A549 (cell line): Measurements from ENCODE around the gene THEM5. TPM values are rescaled to one million over a fixed set of nuclear protein-coding genes. Genes with fewer than 3 reads are reported as not detected.

ENCODE experiments used
- ATAC-seq, 2 experiments: fragments of 200-7000 bp in 1 of 2; fragments of >200 bp in 1 of 2; cut with Nextera tagmentation in 1 of 2; cut with Tn5 transposase in 1 of 2; 3 replicates each; pipeline versions ENCODE4 v1.8.0 to v1.9.1; 2018 to 2020; ENCODE audit warnings: mild to moderate bottlenecking in 1 of 2, moderate library complexity in 1 of 2
- CTCF ChIA-PET: fragments of 300-600 bp; sonication (Branson Sonifier 250); formaldehyde crosslinking; extraction: SDS; loops from one replicate; lab custom pipeline; 2021; ENCODE audit warnings: antibody characterized with exemption, inconsistent platforms; lab: Yijun Ruan, JAX
- POLR2A ChIA-PET: fragments of 350-600 bp; formaldehyde crosslinking; extraction: SDS; loops from one replicate; lab custom pipeline; 2021; ENCODE audit warnings: antibody characterized with exemption, inconsistent platforms; lab: Yijun Ruan, JAX
- DNase-seq, 2 experiments: peaks; one replicate each; pipeline versions ENCODE4 v3.0.0 to v3.0.0-alpha.2; 2011 to 2016; ENCODE audit warnings: low read depth in 1 of 2, low spot score in 1 of 2
- FAIRE-seq: peaks from 2 replicates; lab custom pipeline; 2011; peaks lifted over from hg19 to GRCh38; lab: Jason Lieb, UNC
- H3K27ac ChIP-seq, 2 experiments: fragments of >200 bp; sonication (Bioruptor Twin); formaldehyde crosslinking; 3 replicates each; pipeline ENCODE4 v1.5.1; 2016 to 2017
- H3K4me1 ChIP-seq: fragments of >200 bp; sonication (Bioruptor Twin); formaldehyde crosslinking; 3 replicates; pipeline ENCODE4 v1.6.1; 2016
- H3K4me2 ChIP-seq: fragments of >200 bp; sonication (Bioruptor Twin); formaldehyde crosslinking; 3 replicates; pipeline ENCODE4 v1.6.1; 2016
- H3K4me3 ChIP-seq: fragments of >200 bp; sonication (Bioruptor Twin); formaldehyde crosslinking; 3 replicates; pipeline ENCODE4 v1.5.1; 2016
- H3K9me3 ChIP-seq: fragments of >200 bp; sonication (Bioruptor Twin); formaldehyde crosslinking; 3 replicates; pipeline ENCODE4 v1.6.1; 2016
- BHLHE40 ChIP-seq: IDR thresholded peaks from 2 replicates; pipeline ENCODE4 v1.6.1; 2012; ENCODE audit warnings: low read depth, low read length, inconsistent platforms
- CHD2 ChIP-seq: fragments of 150-350 bp; IDR thresholded peaks from 2 replicates; pipeline ENCODE4 v1.6.1; 2014; ENCODE audit warnings: low read length; ENCODE audit not compliant: partially characterized antibody
- CHD4 ChIP-seq: fragments of 200-600 bp; sonication (generic); IDR thresholded peaks from 2 replicates; pipeline ENCODE4 v1.6.1; 2016; ENCODE audit warnings: antibody characterized with exemption, mild to moderate bottlenecking, borderline replicate concordance
- EHF ChIP-seq: fragments of 250-450 bp; sonication (Bioruptor Pico); IDR thresholded peaks from 2 replicates; pipeline ENCODE4 v1.5.0; 2020; ENCODE audit warnings: mild to moderate bottlenecking
- EHMT2 ChIP-seq: fragments of 200-600 bp; sonication (generic); IDR thresholded peaks from 2 replicates; pipeline ENCODE4 v1.6.1; 2016; ENCODE audit warnings: antibody characterized with exemption, low read depth, mild to moderate bottlenecking, moderate library complexity
- FOSB ChIP-seq: fragments of 250-450 bp; sonication (Bioruptor Pico); IDR thresholded peaks from 2 replicates; pipeline ENCODE4 v1.5.0; 2020; ENCODE audit warnings: mild to moderate bottlenecking, moderate library complexity
- HOXA7 ChIP-seq: fragments of 250-450 bp; sonication (Bioruptor Pico); IDR thresholded peaks from 2 replicates; pipeline ENCODE4 v1.5.0; 2020; ENCODE audit warnings: mild to moderate bottlenecking, moderate library complexity
- HOXB13 ChIP-seq: fragments of 250-450 bp; sonication (Bioruptor Pico); IDR thresholded peaks from 2 replicates; pipeline ENCODE4 v1.5.0; 2020; ENCODE audit warnings: low read depth, mild to moderate bottlenecking, moderate library complexity
- HOXB5 ChIP-seq: fragments of 250-450 bp; sonication (Bioruptor Pico); IDR thresholded peaks from 2 replicates; pipeline ENCODE4 v1.5.0; 2020; ENCODE audit warnings: mild to moderate bottlenecking, moderate library complexity
- JUNB ChIP-seq: fragments of >200 bp; sonication (Bioruptor Twin); formaldehyde crosslinking; IDR thresholded peaks from 2 replicates; pipeline ENCODE4 v1.6.1; 2016
- KDM1A ChIP-seq: fragments of 200-600 bp; sonication (generic); IDR thresholded peaks from 2 replicates; pipeline ENCODE4 v1.6.1; 2016; ENCODE audit warnings: low read depth, mild to moderate bottlenecking
- KDM5A ChIP-seq: fragments of 200-600 bp; sonication (generic); IDR thresholded peaks from 2 replicates; pipeline ENCODE4 v1.6.1; 2016; ENCODE audit warnings: antibody characterized with exemption, mild to moderate bottlenecking
- MAFK ChIP-seq: fragments of 450-650 bp; IDR thresholded peaks from 2 replicates; pipeline ENCODE4 v1.6.1; 2014; ENCODE audit not compliant: partially characterized antibody
- MAZ ChIP-seq: fragments of 150-350 bp; IDR thresholded peaks from 2 replicates; pipeline ENCODE4 v1.6.1; 2014; ENCODE audit warnings: antibody characterized with exemption, low read depth, low read length, borderline replicate concordance
- MYC ChIP-seq: IDR thresholded peaks from 2 replicates; pipeline ENCODE4 v1.6.1; 2012; ENCODE audit warnings: mild to moderate bottlenecking, inconsistent platforms, low read length, improper control_type of control experiment, borderline replicate concordance
- NFE2L2 ChIP-seq: fragments of 150-350 bp; conservative IDR thresholded peaks from 2 replicates; pipeline ENCODE4 v1.6.1; 2014; ENCODE audit warnings: low read length
- NPAS2 ChIP-seq: fragments of 250-450 bp; sonication (Bioruptor Pico); IDR thresholded peaks from 2 replicates; pipeline ENCODE4 v1.8.0; 2022; ENCODE audit warnings: mild to moderate bottlenecking, moderate library complexity, borderline replicate concordance
- NR3C1 ChIP-seq: fragments of >200 bp; sonication (Bioruptor Twin); formaldehyde crosslinking; IDR thresholded peaks from 3 replicates; pipeline ENCODE4 v1.6.1; 2017
- PHF8 ChIP-seq: fragments of 200-600 bp; sonication (generic); IDR thresholded peaks from 2 replicates; pipeline ENCODE4 v1.6.1; 2016; ENCODE audit warnings: low read depth, mild to moderate bottlenecking, antibody characterized with exemption, moderate library complexity, borderline replicate concordance
- POLR2AphosphoS2 ChIP-seq: conservative IDR thresholded peaks from 2 replicates; pipeline ENCODE4 v1.6.1; 2012; ENCODE audit warnings: low read length, improper control_type of control experiment, inconsistent platforms
- RARB ChIP-seq: fragments of 250-450 bp; sonication (Bioruptor Pico); IDR thresholded peaks from 2 replicates; pipeline ENCODE4 v1.8.0; 2021; ENCODE audit warnings: mild to moderate bottlenecking, moderate library complexity
- RNF2 ChIP-seq: fragments of 200-600 bp; sonication (generic); IDR thresholded peaks from 2 replicates; pipeline ENCODE4 v1.6.1; 2016; ENCODE audit warnings: low read depth, mild to moderate bottlenecking, antibody characterized with exemption, moderate library complexity, borderline replicate concordance
- TFCP2L1 ChIP-seq: fragments of 250-450 bp; sonication (Bioruptor Pico); IDR thresholded peaks from 2 replicates; pipeline ENCODE4 v1.5.0; 2021; ENCODE audit warnings: mild to moderate bottlenecking
- TP53 ChIP-seq: fragments of 250-450 bp; sonication (Bioruptor Pico); IDR thresholded peaks from 2 replicates; pipeline ENCODE4 v1.5.0; 2021; ENCODE audit warnings: mild to moderate bottlenecking, moderate library complexity
- ZSCAN20 ChIP-seq: fragments of 250-450 bp; sonication (Bioruptor Pico); IDR thresholded peaks from 2 replicates; pipeline ENCODE4 v1.8.0; 2022; ENCODE audit warnings: mild to moderate bottlenecking, moderate library complexity
- WGBS: methylation state at CpG from one replicate; pipeline ENCODE4 v1.1.6; 2017; ENCODE audit errors: missing lambda C conversion rate; 5-methylcytosine and 5-hydroxymethylcytosine counted together
- polyA plus RNA-seq, 4 experiments: library from polyadenylated mRNA; depleted of rRNA in 3 of 4; stranded (reverse); fragments of >200 nt; fragmentation: RNase III in 1 of 4; extraction: RNeasy Plus Mini Kit Qiagen cat#74134 plus additional on column Dnase treatment in 1 of 4; gene quantifications; 2 replicates in 3 of 4; 3 replicates in 1 of 4; pipeline ENCODE4 v1.2.3, GENCODE V29; 2011 to 2017
- TF ChIP-seq, protein P1 (sequence below): IDR thresholded peaks from 2 replicates; pipeline ENCODE4 v1.6.1; 2012
- TF ChIP-seq, protein P2 (sequence below): fragments of >200 bp; sonication (Bioruptor Twin); formaldehyde crosslinking; IDR thresholded peaks from 3 replicates; pipeline ENCODE4 v1.6.1; 2016
- TF ChIP-seq, protein P3 (sequence below): fragments of >200 bp; sonication (Bioruptor Twin); formaldehyde crosslinking; IDR thresholded peaks from 3 replicates; pipeline ENCODE4 v1.5.1; 2016
- TF ChIP-seq, protein P4 (sequence below): fragments of >200 bp; sonication (Bioruptor Twin); formaldehyde crosslinking; IDR thresholded peaks from 2 replicates; pipeline ENCODE4 v1.6.1; 2016
- TF ChIP-seq, protein P5 (sequence below): fragments of 450-650 bp; IDR thresholded peaks from 2 replicates; pipeline ENCODE4 v1.6.1; 2014; ENCODE audit warnings: antibody characterized with exemption
- TF ChIP-seq, protein P6 (sequence below): IDR thresholded peaks from 2 replicates; pipeline ENCODE4 v1.6.1; 2012

The THEM5 gene
- polyA plus RNA-seq, 2 of the 4 experiments (the other 2 are of a cell fraction): not detected

DNA sequence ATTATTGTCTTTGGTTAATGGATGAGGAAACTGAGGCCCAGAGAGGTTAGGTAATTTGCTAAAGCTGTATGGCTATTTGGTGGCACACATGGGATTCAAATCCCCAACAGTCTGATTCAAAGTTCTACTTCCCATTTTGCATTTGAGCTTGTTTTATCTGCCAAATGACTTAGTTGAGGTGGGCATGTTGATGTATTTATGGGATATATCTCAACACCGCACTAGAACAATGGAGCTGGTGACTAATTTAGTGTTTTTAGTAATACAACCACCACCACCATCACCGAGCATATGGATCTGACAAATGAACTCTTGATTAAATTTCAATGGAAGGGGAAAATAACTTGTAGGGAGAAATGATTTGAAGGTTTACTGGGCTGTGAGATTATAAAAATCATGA lies 29.0 kb upstream of the THEM5 start (continued):
- TF ChIP-seq KDM5A (no peak), RNF2 (no peak), NPAS2 (CRISPR knock-in tag) (no peak), HOXB5 (no peak), KDM1A (no peak)
- TF ChIP-seq, protein P1, sequence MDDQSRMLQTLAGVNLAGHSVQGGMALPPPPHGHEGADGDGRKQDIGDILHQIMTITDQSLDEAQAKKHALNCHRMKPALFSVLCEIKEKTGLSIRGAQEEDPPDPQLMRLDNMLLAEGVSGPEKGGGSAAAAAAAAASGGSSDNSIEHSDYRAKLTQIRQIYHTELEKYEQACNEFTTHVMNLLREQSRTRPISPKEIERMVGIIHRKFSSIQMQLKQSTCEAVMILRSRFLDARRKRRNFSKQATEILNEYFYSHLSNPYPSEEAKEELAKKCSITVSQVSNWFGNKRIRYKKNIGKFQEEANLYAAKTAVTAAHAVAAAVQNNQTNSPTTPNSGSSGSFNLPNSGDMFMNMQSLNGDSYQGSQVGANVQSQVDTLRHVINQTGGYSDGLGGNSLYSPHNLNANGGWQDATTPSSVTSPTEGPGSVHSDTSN: no peak

DNA sequence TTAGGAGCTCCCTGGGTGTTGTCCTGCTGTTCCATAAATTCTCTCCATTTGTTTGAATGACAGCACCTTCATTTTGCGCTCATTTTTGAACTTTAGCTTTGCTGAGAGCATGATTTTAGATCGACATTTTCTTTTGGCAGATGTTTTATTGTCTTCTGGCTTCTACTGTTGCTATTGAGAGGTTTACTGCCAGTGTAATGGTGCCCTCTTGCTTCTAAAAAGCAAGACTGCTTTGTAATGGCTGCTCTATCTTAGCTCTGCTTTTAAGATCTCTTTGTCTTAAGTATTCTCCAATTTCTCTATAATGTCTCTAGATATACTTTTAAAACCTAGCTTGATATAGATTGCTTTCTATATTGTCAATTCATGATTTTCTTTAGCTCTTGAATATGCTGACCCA lies 28.0 kb upstream of the THEM5 start:
- Histone ChIP-seq H3K27ac (no peak overlapping the region), H3K4me1 (no peaks in the 10 kb centered on the region), H3K4me2 (no peak overlapping the region), H3K9me3 (no peaks in the 10 kb centered on the region), H3K4me3 (no peak overlapping the region)
- TF ChIP-seq BHLHE40 (no peak), EHMT2 (no peak), ZSCAN20 (CRISPR knock-in tag) (no peak), POLR2AphosphoS2 (no peak), TP53 (no peak), HOXA7 (CRISPR knock-in tag) (no peak), EHF (no peak), RARB (CRISPR knock-in tag) (no peak), KDM1A (no peak), NR3C1 (no peak), CHD4 (no peak), HOXB13 (no peak)
- TF ChIP-seq, protein P2, sequence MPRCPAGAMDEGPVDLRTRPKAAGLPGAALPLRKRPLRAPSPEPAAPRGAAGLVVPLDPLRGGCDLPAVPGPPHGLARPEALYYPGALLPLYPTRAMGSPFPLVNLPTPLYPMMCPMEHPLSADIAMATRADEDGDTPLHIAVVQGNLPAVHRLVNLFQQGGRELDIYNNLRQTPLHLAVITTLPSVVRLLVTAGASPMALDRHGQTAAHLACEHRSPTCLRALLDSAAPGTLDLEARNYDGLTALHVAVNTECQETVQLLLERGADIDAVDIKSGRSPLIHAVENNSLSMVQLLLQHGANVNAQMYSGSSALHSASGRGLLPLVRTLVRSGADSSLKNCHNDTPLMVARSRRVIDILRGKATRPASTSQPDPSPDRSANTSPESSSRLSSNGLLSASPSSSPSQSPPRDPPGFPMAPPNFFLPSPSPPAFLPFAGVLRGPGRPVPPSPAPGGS: no peak
- TF ChIP-seq, protein P3, sequence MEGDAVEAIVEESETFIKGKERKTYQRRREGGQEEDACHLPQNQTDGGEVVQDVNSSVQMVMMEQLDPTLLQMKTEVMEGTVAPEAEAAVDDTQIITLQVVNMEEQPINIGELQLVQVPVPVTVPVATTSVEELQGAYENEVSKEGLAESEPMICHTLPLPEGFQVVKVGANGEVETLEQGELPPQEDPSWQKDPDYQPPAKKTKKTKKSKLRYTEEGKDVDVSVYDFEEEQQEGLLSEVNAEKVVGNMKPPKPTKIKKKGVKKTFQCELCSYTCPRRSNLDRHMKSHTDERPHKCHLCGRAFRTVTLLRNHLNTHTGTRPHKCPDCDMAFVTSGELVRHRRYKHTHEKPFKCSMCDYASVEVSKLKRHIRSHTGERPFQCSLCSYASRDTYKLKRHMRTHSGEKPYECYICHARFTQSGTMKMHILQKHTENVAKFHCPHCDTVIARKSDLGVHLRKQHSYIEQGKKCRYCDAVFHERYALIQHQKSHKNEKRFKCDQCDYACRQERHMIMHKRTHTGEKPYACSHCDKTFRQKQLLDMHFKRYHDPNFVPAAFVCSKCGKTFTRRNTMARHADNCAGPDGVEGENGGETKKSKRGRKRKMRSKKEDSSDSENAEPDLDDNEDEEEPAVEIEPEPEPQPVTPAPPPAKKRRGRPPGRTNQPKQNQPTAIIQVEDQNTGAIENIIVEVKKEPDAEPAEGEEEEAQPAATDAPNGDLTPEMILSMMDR: no peak
- TF ChIP-seq, protein P4, sequence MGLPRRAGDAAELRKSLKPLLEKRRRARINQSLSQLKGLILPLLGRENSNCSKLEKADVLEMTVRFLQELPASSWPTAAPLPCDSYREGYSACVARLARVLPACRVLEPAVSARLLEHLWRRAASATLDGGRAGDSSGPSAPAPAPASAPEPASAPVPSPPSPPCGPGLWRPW: no peak
- no peak for FAIRE-seq
- CTCF ChIA-PET: interaction anchor here (1.4 to 1.9 kb wide), 3 partner anchors 16 to 132 kb away, joined by 3 to 6 read pairs (median 6); no protein-coding TSS in a partner anchor
- POLR2A ChIA-PET: interaction anchor here (0.9 kb wide), 1 partner anchor 28 kb away, joined by 3 read pairs; the partner anchor contains the start of gene THEM4
- 49% methylated on average over 2 of the region's 2 CpGs for WGBS
- no peak for ATAC-seq
- DNase-seq: no peak

DNA sequence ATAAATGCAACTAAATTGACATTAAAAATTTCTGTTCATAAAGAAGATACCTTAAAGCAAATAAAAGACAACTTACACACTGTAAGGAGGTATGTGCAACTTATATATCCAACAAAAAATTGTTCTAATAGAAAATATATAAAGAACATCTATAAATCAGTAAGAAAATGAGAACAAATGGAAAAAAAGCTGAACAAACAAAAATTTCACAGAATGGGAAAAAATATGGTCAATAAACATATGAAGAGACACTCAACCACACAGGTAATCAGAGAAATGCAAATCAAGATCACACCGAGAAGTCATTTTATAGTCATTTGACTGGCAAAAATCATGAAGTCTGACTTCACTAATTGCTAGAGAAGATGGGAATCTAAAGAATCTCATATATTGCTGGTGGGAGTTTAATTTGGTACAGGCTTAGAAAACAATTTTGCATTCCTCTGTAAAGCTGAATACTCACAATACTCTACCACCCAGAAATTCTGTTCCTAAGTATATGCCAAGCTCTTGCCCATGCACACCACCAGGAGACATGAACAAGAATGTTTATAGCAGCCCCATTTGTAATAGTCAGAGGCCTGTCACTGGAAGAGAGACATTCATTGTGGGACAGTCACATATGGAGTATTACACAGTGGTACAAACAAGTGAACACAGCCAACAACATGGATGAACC lies 22.0 kb upstream of the THEM5 start:
- ChIA-PET POLR2A (interaction anchor here (1.6 kb wide), 1 partner anchor 34 kb away, joined by 6 read pairs; the partner anchor contains the start of gene THEM4), CTCF (interaction anchor here (1.0 to 1.1 kb wide), 2 partner anchors 17 to 27 kb away, joined by 3 to 4 read pairs; no protein-coding TSS in a partner anchor)
- no peak for TF ChIP-seq JUNB
- TF ChIP-seq MYC: no peak
- no peak for TF ChIP-seq PHF8
- TF ChIP-seq, protein P5, sequence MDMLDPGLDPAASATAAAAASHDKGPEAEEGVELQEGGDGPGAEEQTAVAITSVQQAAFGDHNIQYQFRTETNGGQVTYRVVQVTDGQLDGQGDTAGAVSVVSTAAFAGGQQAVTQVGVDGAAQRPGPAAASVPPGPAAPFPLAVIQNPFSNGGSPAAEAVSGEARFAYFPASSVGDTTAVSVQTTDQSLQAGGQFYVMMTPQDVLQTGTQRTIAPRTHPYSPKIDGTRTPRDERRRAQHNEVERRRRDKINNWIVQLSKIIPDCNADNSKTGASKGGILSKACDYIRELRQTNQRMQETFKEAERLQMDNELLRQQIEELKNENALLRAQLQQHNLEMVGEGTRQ: no peak
- no peak for TF ChIP-seq FOSB (CRISPR knock-in tag)
- TF ChIP-seq, protein P6, sequence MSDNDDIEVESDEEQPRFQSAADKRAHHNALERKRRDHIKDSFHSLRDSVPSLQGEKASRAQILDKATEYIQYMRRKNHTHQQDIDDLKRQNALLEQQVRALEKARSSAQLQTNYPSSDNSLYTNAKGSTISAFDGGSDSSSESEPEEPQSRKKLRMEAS: no peak
- no peak for TF ChIP-seq MAFK
- no peak for TF ChIP-seq TP53
- no peak for TF ChIP-seq ZSCAN20 (CRISPR knock-in tag)
- no peak for TF ChIP-seq RARB (CRISPR knock-in tag)
- no peak for TF ChIP-seq TFCP2L1 (CRISPR knock-in tag)
- no peak for TF ChIP-seq CHD2
- no peak for TF ChIP-seq NR3C1
- TF ChIP-seq NFE2L2: no peak
- no peak for TF ChIP-seq EHF
- TF ChIP-seq MAZ: no peak

More for the DNA sequence above, 22.0 kb upstream of the THEM5 start:
- H3K4me3 ChIP-seq: no peak overlapping the region
- H3K4me2 ChIP-seq: no peak overlapping the region
- no peaks in the 10 kb centered on the region for H3K4me1 ChIP-seq
- FAIRE-seq (no peak), ATAC-seq (no peak), DNase-seq (no peak)
- H3K9me3 ChIP-seq: no peaks in the 10 kb centered on the region
- no peak overlapping the region for H3K27ac ChIP-seq
- WGBS: 100% methylated on average over 1 of the region's 1 CpG
